HepG2 (cell line): Measurements from ENCODE around the gene LRRC45. TPM values are rescaled to one million over a fixed set of nuclear protein-coding genes. Genes with fewer than 3 reads are reported as not detected.

ENCODE experiments used
- ADNP ChIP-seq: sonication (generic); formaldehyde crosslinking; IDR thresholded peaks from 2 replicates; pipeline ENCODE4 v1.4.0; 2020; ENCODE audit warnings: missing genetic modification reagents
- DPF2 ChIP-seq: sonication (generic); formaldehyde crosslinking; IDR thresholded peaks from 2 replicates; pipeline ENCODE4 v1.4.0; 2020; ENCODE audit warnings: mild to moderate bottlenecking, low read depth, missing genetic modification reagents, borderline replicate concordance
- FOXK1 ChIP-seq: sonication (generic); formaldehyde crosslinking; IDR thresholded peaks from 2 replicates; pipeline ENCODE4 v1.4.0; 2020; ENCODE audit warnings: low read depth, missing genetic modification reagents, borderline replicate concordance
- FOXP1 ChIP-seq, 2 experiments: fragments of 450-650 bp in 1 of 2; IDR thresholded peaks; 2 replicates each; pipeline ENCODE4 v1.6.1; 2017 to 2018; ENCODE audit warnings: antibody characterized with exemption in 1 of 2
- GTF3A ChIP-seq: sonication (generic); formaldehyde crosslinking; conservative IDR thresholded peaks from 2 replicates; pipeline ENCODE4 v1.4.0; 2020; ENCODE audit warnings: mild to moderate bottlenecking, missing genetic modification reagents
- HDAC2 ChIP-seq: sonication (generic); formaldehyde crosslinking; IDR thresholded peaks from 2 replicates; pipeline ENCODE4 v1.4.0; 2020; ENCODE audit warnings: missing genetic modification reagents
- HMGA1 ChIP-seq: sonication (generic); formaldehyde crosslinking; conservative IDR thresholded peaks from 2 replicates; pipeline ENCODE4 v1.4.0; 2020; ENCODE audit warnings: missing genetic modification reagents
- MAF1 ChIP-seq: sonication (generic); formaldehyde crosslinking; IDR thresholded peaks from 2 replicates; pipeline ENCODE4 v1.5.0; 2020; ENCODE audit warnings: missing genetic modification reagents, borderline replicate concordance
- MBNL3 ChIP-seq: fragments of 250-450 bp; sonication (Bioruptor Pico); conservative IDR thresholded peaks from 2 replicates; pipeline ENCODE4 v1.8.0; 2022; ENCODE audit warnings: mild to moderate bottlenecking, inconsistent platforms
- MYC ChIP-seq: sonication (generic); formaldehyde crosslinking; IDR thresholded peaks from 2 replicates; pipeline ENCODE4 v1.9.0; 2021; ENCODE audit warnings: missing genetic modification reagents, borderline replicate concordance
- RAD51 ChIP-seq: fragments of 450-650 bp; IDR thresholded peaks from 2 replicates; pipeline ENCODE4 v1.6.1; 2016; ENCODE audit warnings: borderline replicate concordance
- RFXANK ChIP-seq: IDR thresholded peaks from 2 replicates; pipeline ENCODE4 v1.6.1; 2016
- SMAD1 ChIP-seq: sonication (generic); formaldehyde crosslinking; IDR thresholded peaks from 2 replicates; pipeline ENCODE4 v1.4.0; 2020; ENCODE audit warnings: missing genetic modification reagents, low read depth, mild to moderate bottlenecking, borderline replicate concordance
- SP4 ChIP-seq: sonication (generic); formaldehyde crosslinking; IDR thresholded peaks from 2 replicates; pipeline ENCODE4 v1.8.1; 2023; ENCODE audit warnings: mild to moderate bottlenecking, missing genetic modification reagents
- ZNF264 ChIP-seq: sonication (generic); formaldehyde crosslinking; IDR thresholded peaks from 2 replicates; pipeline ENCODE4 v1.4.0; 2020; ENCODE audit warnings: missing genetic modification reagents
- ZNF362 ChIP-seq: sonication (generic); formaldehyde crosslinking; IDR thresholded peaks from 2 replicates; pipeline ENCODE4 v1.4.0; 2020; ENCODE audit warnings: missing genetic modification reagents, mild to moderate bottlenecking, borderline replicate concordance
- ZNF484 ChIP-seq: sonication (generic); formaldehyde crosslinking; IDR thresholded peaks from 2 replicates; pipeline ENCODE4 v1.5.1; 2020; ENCODE audit warnings: mild to moderate bottlenecking, low read depth, missing genetic modification reagents, borderline replicate concordance
- ZNF605 ChIP-seq: sonication (generic); formaldehyde crosslinking; IDR thresholded peaks from 2 replicates; pipeline ENCODE4 v1.8.0; 2022; ENCODE audit warnings: mild to moderate bottlenecking, missing genetic modification reagents
- ZNF724P ChIP-seq: sonication (generic); formaldehyde crosslinking; IDR thresholded peaks from 2 replicates; pipeline ENCODE4 v1.8.0; 2022; ENCODE audit warnings: missing genetic modification reagents, borderline replicate concordance
- ZNF747 ChIP-seq: sonication (generic); formaldehyde crosslinking; IDR thresholded peaks from 2 replicates; pipeline ENCODE4 v1.8.1; 2023; ENCODE audit warnings: missing genetic modification reagents, mild to moderate bottlenecking, borderline replicate concordance
- ZNF790 ChIP-seq: sonication (generic); formaldehyde crosslinking; IDR thresholded peaks from 2 replicates; pipeline ENCODE4 v1.8.0; 2022; ENCODE audit warnings: missing genetic modification reagents, mild to moderate bottlenecking, borderline replicate concordance
- polyA plus RNA-seq, 8 experiments: library from polyadenylated mRNA; depleted of rRNA in 3 of 8; stranded (reverse) in 7 of 8; unstranded in 1 of 8; fragments of >200 nt; fragmentation: Illumina TruSeq in 4 of 8; extraction: Trizol in 4 of 8; gene quantifications; 2 replicates each; pipeline versions ENCODE4 v1.2.1 to v1.2.3, GENCODE V29; 2011 to 2016; ENCODE audit warnings: low read depth in 4 of 8, missing spikeins in 1 of 8, mixed read lengths in 1 of 8; ENCODE audit not compliant: insufficient read depth in 1 of 8
- total RNA-seq, 5 experiments: library from RNA; depleted of rRNA; stranded (reverse); fragments of >200 nt; fragmentation: Illumina TruSeq; extraction: Trizol; gene quantifications; 2 replicates each; pipeline ENCODE4 v1.2.3, GENCODE V29; 2016; ENCODE audit warnings: low read depth in 1 of 5
- TF ChIP-seq, protein P1 (sequence below): sonication (generic); formaldehyde crosslinking; IDR thresholded peaks from 2 replicates; pipeline ENCODE4 v1.4.0; 2020; ENCODE audit warnings: missing genetic modification reagents
- TF ChIP-seq, protein P2 (sequence below): sonication (generic); formaldehyde crosslinking; IDR thresholded peaks from 2 replicates; pipeline ENCODE4 v1.5.0; 2020; ENCODE audit warnings: mild to moderate bottlenecking, missing genetic modification reagents

LRRC45 gene
- total and polyA plus RNA-seq, 2 of the 13 experiments (the other 11 are each of a cell fraction or from before 2014, with no cell fraction given): 11.6 to 48.1 TPM

GRCh38 chr17:81999976-82000802 lies 22.9 kb upstream of the LRRC45 start (continued):
- TF ChIP-seq ZNF362 (CRISPR knock-in tag): peak; percentile 48; the same call in 1 of the 2 replicates
- TF ChIP-seq ZNF747 (CRISPR knock-in tag): no peak; the same call in 1 of the 2 replicates
- TF ChIP-seq ADNP (CRISPR knock-in tag): peak; percentile 65; the same call in 1 of the 2 replicates
- no peak for TF ChIP-seq RAD51
- no peak; the same call in 1 of the 2 replicates for TF ChIP-seq ZNF605 (CRISPR knock-in tag)
- no peak for TF ChIP-seq ZNF790 (CRISPR knock-in tag)
- peak; percentile 50; the same call in 1 of the 2 replicates for TF ChIP-seq HDAC2 (CRISPR knock-in tag)
- TF ChIP-seq DPF2: peak; percentile 60; the same call in 1 of the 2 replicates
- no peak for TF ChIP-seq MAF1 (CRISPR knock-in tag)
- TF ChIP-seq RFXANK (CRISPR knock-in tag): 0 out of 2 replicates have a peak, but pooled peaks have one; percentile 39
- TF ChIP-seq, protein P1, sequence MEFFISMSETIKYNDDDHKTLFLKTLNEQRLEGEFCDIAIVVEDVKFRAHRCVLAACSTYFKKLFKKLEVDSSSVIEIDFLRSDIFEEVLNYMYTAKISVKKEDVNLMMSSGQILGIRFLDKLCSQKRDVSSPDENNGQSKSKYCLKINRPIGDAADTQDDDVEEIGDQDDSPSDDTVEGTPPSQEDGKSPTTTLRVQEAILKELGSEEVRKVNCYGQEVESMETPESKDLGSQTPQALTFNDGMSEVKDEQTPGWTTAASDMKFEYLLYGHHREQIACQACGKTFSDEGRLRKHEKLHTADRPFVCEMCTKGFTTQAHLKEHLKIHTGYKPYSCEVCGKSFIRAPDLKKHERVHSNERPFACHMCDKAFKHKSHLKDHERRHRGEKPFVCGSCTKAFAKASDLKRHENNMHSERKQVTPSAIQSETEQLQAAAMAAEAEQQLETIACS (CRISPR knock-in tag): no peak
- no peak; the same call in 1 of the 2 replicates for TF ChIP-seq FOXK1
- TF ChIP-seq SMAD1 (CRISPR knock-in tag): no peak; the same call in none of the 2 replicates
- no peak for TF ChIP-seq MBNL3 (CRISPR knock-in tag)
- no peak for TF ChIP-seq FOXP1 (IDR thresholded peaks at IDR 0.05)
- TF ChIP-seq FOXP1 (CRISPR knock-in tag; IDR thresholded peaks at IDR 0.05): peak; percentile 6; the same call in 1 of the 2 replicates
- TF ChIP-seq ZNF264 (CRISPR knock-in tag): no peak; the same call in 1 of the 2 replicates
- TF ChIP-seq ZNF484 (CRISPR knock-in tag): no peak
- TF ChIP-seq MYC (CRISPR knock-in tag): peak; percentile 38
- peak; percentile 83; the same call in 1 of the 2 replicates for TF ChIP-seq GTF3A
- TF ChIP-seq, protein P2, sequence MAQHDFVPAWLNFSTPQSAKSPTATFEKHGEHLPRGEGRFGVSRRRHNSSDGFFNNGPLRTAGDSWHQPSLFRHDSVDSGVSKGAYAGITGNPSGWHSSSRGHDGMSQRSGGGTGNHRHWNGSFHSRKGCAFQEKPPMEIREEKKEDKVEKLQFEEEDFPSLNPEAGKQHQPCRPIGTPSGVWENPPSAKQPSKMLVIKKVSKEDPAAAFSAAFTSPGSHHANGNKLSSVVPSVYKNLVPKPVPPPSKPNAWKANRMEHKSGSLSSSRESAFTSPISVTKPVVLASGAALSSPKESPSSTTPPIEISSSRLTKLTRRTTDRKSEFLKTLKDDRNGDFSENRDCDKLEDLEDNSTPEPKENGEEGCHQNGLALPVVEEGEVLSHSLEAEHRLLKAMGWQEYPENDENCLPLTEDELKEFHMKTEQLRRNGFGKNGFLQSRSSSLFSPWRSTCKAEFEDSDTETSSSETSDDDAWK (CRISPR knock-in tag): no peak
- 0 out of 2 replicates have a peak, but pooled peaks have one; percentile 41 for TF ChIP-seq SP4
- no peak for TF ChIP-seq ZNF724P (CRISPR knock-in tag)
- no peak for TF ChIP-seq HMGA1
